WTC11 (cell line): ENCODE results near the gene FKBP11.

ENCODE experiments used
- AFF4 ChIP-seq: sonication (generic); formaldehyde crosslinking; IDR thresholded peaks from 2 replicates; pipeline ENCODE4 v1.8.1; 2023; ENCODE audit warnings: mild to moderate bottlenecking, missing genetic modification reagents, borderline replicate concordance
- CTCF ChIP-seq: fragments of 200-600 bp; IDR thresholded peaks from 2 replicates; pipeline ENCODE4 v1.8.0; 2022; ENCODE audit warnings: antibody characterized with exemption
- ESRRA ChIP-seq: sonication (generic); formaldehyde crosslinking; IDR thresholded peaks from 2 replicates; pipeline ENCODE4 v1.8.1; 2022; ENCODE audit warnings: mild to moderate bottlenecking, missing genetic modification reagents, borderline replicate concordance
- MLX ChIP-seq: sonication (generic); formaldehyde crosslinking; IDR thresholded peaks from 2 replicates; pipeline ENCODE4 v1.8.1; 2023; ENCODE audit warnings: mild to moderate bottlenecking, missing genetic modification reagents, moderate library complexity
- MYBL2 ChIP-seq: sonication (generic); formaldehyde crosslinking; IDR thresholded peaks from 2 replicates; pipeline ENCODE4 v1.8.1; 2023; ENCODE audit warnings: mild to moderate bottlenecking, moderate library complexity, missing genetic modification reagents
- RELA ChIP-seq: sonication (generic); formaldehyde crosslinking; IDR thresholded peaks from 2 replicates; pipeline ENCODE4 v1.8.1; 2022; ENCODE audit warnings: missing genetic modification reagents, mild to moderate bottlenecking, borderline replicate concordance

- TF ChIP-seq CTCF (no peak), AFF4 (no peak), RELA (no peak), MLX (no peak), ESRRA (CRISPR knock-in tag) (no peak), MYBL2 (CRISPR knock-in tag) (no peak)
These were observed 24.0 kb downstream of the FKBP11 start for GRCh38 chr12:48901278-48901677.
